HepG2 (cell line): Measurements from ENCODE around the gene SPHK1. TPM values are rescaled to one million over a fixed set of nuclear protein-coding genes. Genes with fewer than 3 reads are reported as not detected.

ENCODE experiments used
- AGO1 ChIP-seq: fragments of 200-400 bp; formaldehyde crosslinking; IDR thresholded peaks from 2 replicates; pipeline ENCODE4 v1.6.1; 2017; ENCODE audit warnings: mild to moderate bottlenecking, low read depth, low read length, moderate library complexity; ENCODE audit not compliant: poor library complexity, severe bottlenecking
- FOSL2 ChIP-seq: sonication (generic); formaldehyde crosslinking; IDR thresholded peaks from 2 replicates; pipeline ENCODE4 v1.4.0; 2020; ENCODE audit warnings: missing genetic modification reagents
- MYC ChIP-seq: sonication (generic); formaldehyde crosslinking; IDR thresholded peaks from 2 replicates; pipeline ENCODE4 v1.9.0; 2021; ENCODE audit warnings: missing genetic modification reagents, borderline replicate concordance
- NONO ChIP-seq, 2 experiments: fragments of 450-650 bp in 1 of 2; sonication (generic) in 1 of 2; formaldehyde crosslinking in 1 of 2; IDR thresholded peaks in 1 of 2; conservative IDR thresholded peaks in 1 of 2; 2 replicates each; pipeline versions ENCODE4 v1.6.1 to v1.8.0; 2017 to 2022; ENCODE audit warnings: mild to moderate bottlenecking in 1 of 2, missing genetic modification reagents in 1 of 2, moderate library complexity in 1 of 2
- ZNF839 ChIP-seq: sonication (generic); formaldehyde crosslinking; IDR thresholded peaks from 2 replicates; pipeline ENCODE4 v1.4.0; 2020; ENCODE audit warnings: missing genetic modification reagents, mild to moderate bottlenecking, borderline replicate concordance
- ZNF879 ChIP-seq: sonication (generic); formaldehyde crosslinking; IDR thresholded peaks from 2 replicates; pipeline ENCODE4 v1.8.1; 2023; ENCODE audit warnings: missing genetic modification reagents
- polyA plus RNA-seq, 8 experiments: library from polyadenylated mRNA; depleted of rRNA in 3 of 8; stranded (reverse) in 7 of 8; unstranded in 1 of 8; fragments of >200 nt; fragmentation: Illumina TruSeq in 4 of 8; extraction: Trizol in 4 of 8; gene quantifications; 2 replicates each; pipeline versions ENCODE4 v1.2.1 to v1.2.3, GENCODE V29; 2011 to 2016; ENCODE audit warnings: low read depth in 4 of 8, missing spikeins in 1 of 8, mixed read lengths in 1 of 8; ENCODE audit not compliant: insufficient read depth in 1 of 8
- total RNA-seq, 5 experiments: library from RNA; depleted of rRNA; stranded (reverse); fragments of >200 nt; fragmentation: Illumina TruSeq; extraction: Trizol; gene quantifications; 2 replicates each; pipeline ENCODE4 v1.2.3, GENCODE V29; 2016; ENCODE audit warnings: low read depth in 1 of 5
- TF ChIP-seq, protein P1 (sequence below): IDR thresholded peaks from 2 replicates; pipeline ENCODE4 v1.6.1; 2016; ENCODE audit warnings: low read depth, missing genetic modification reagents, missing compliant biosample characterization
- TF ChIP-seq, protein P2 (sequence below): sonication (generic); formaldehyde crosslinking; IDR thresholded peaks from 2 replicates; pipeline ENCODE4 v1.4.0; 2020; ENCODE audit warnings: missing genetic modification reagents
- TF ChIP-seq, protein P3 (sequence below): sonication (generic); formaldehyde crosslinking; IDR thresholded peaks from 2 replicates; pipeline ENCODE4 v1.5.0; 2020; ENCODE audit warnings: mild to moderate bottlenecking, missing genetic modification reagents, borderline replicate concordance
- TF ChIP-seq, protein P4 (sequence below): sonication (generic); formaldehyde crosslinking; IDR thresholded peaks from 2 replicates; pipeline ENCODE4 v1.4.0; 2020; ENCODE audit warnings: missing genetic modification reagents, borderline replicate concordance
- TF ChIP-seq, protein P5 (sequence below): sonication (generic); formaldehyde crosslinking; IDR thresholded peaks from 2 replicates; pipeline ENCODE4 v1.4.0; 2020; ENCODE audit warnings: missing genetic modification reagents

SPHK1 gene
- total and polyA plus RNA-seq, 2 of the 13 experiments (the other 11 are each of a cell fraction or from before 2014, with no cell fraction given), result 129 to 160 TPM

DNA sequence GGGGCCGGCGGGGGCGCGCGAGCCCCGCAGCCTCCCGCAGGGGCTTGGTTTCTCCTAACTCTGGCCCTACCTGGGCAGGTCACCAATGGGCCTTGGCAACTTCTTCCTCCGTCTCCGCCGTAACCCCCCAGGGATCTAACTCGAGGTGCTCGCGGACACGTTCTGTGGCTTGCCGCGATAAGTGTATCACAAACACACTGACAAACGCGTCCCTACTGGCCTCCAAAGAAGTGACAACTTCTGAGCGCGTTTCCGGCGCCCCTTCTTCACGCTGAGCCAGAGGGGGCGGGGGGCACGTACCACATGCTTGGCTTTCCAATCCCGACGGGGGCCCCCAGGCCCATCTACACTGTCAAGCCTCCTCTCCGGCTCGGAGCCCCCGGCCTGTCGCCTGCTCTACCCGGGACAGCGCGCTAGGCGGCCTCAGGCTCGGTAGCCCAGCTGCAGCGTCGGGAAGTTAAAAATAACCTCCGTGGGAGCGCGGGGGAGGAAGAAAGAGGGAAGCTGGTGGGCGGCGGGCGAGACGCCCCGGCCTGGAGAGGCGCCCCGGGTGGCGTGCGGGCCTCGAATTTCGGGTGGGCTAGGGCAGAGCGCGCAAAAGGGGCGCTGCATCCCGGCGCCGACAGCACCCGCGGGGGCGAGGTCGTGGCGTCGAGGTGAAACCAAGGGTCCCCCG is 725 bp upstream of the SPHK1 start (continued):
- TF ChIP-seq, protein P1, sequence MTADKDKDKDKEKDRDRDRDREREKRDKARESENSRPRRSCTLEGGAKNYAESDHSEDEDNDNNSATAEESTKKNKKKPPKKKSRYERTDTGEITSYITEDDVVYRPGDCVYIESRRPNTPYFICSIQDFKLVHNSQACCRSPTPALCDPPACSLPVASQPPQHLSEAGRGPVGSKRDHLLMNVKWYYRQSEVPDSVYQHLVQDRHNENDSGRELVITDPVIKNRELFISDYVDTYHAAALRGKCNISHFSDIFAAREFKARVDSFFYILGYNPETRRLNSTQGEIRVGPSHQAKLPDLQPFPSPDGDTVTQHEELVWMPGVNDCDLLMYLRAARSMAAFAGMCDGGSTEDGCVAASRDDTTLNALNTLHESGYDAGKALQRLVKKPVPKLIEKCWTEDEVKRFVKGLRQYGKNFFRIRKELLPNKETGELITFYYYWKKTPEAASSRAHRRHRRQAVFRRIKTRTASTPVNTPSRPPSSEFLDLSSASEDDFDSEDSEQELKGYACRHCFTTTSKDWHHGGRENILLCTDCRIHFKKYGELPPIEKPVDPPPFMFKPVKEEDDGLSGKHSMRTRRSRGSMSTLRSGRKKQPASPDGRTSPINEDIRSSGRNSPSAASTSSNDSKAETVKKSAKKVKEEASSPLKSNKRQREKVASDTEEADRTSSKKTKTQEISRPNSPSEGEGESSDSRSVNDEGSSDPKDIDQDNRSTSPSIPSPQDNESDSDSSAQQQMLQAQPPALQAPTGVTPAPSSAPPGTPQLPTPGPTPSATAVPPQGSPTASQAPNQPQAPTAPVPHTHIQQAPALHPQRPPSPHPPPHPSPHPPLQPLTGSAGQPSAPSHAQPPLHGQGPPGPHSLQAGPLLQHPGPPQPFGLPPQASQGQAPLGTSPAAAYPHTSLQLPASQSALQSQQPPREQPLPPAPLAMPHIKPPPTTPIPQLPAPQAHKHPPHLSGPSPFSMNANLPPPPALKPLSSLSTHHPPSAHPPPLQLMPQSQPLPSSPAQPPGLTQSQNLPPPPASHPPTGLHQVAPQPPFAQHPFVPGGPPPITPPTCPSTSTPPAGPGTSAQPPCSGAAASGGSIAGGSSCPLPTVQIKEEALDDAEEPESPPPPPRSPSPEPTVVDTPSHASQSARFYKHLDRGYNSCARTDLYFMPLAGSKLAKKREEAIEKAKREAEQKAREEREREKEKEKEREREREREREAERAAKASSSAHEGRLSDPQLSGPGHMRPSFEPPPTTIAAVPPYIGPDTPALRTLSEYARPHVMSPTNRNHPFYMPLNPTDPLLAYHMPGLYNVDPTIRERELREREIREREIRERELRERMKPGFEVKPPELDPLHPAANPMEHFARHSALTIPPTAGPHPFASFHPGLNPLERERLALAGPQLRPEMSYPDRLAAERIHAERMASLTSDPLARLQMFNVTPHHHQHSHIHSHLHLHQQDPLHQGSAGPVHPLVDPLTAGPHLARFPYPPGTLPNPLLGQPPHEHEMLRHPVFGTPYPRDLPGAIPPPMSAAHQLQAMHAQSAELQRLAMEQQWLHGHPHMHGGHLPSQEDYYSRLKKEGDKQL, result no peak; the same call in 1 of the 2 replicates
- no peak for TF ChIP-seq ZNF879 (CRISPR knock-in tag)
- 0 out of 2 replicates have a peak, but pooled peaks have one; percentile 50 for TF ChIP-seq FOSL2 (CRISPR knock-in tag)
- TF ChIP-seq, protein P2, sequence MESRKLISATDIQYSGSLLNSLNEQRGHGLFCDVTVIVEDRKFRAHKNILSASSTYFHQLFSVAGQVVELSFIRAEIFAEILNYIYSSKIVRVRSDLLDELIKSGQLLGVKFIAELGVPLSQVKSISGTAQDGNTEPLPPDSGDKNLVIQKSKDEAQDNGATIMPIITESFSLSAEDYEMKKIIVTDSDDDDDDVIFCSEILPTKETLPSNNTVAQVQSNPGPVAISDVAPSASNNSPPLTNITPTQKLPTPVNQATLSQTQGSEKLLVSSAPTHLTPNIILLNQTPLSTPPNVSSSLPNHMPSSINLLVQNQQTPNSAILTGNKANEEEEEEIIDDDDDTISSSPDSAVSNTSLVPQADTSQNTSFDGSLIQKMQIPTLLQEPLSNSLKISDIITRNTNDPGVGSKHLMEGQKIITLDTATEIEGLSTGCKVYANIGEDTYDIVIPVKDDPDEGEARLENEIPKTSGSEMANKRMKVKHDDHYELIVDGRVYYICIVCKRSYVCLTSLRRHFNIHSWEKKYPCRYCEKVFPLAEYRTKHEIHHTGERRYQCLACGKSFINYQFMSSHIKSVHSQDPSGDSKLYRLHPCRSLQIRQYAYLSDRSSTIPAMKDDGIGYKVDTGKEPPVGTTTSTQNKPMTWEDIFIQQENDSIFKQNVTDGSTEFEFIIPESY (CRISPR knock-in tag), result peak; percentile 46; the same call in 1 of the 2 replicates
- TF ChIP-seq, protein P3, sequence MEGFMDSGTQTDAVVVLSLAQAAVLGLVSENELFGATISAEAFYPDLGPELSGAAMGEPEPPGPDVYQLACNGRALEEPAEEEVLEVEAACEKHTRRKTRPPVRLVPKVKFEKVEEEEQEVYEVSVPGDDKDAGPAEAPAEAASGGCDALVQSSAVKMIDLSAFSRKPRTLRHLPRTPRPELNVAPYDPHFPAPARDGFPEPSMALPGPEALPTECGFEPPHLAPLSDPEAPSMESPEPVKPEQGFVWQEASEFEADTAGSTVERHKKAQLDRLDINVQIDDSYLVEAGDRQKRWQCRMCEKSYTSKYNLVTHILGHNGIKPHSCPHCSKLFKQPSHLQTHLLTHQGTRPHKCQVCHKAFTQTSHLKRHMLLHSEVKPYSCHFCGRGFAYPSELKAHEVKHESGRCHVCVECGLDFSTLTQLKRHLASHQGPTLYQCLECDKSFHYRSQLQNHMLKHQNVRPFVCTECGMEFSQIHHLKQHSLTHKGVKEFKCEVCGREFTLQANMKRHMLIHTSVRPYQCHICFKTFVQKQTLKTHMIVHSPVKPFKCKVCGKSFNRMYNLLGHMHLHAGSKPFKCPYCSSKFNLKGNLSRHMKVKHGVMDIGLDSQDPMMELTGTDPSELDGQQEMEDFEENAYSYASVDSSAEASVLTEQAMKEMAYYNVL (CRISPR knock-in tag), result peak; percentile 72
- TF ChIP-seq, protein P4, sequence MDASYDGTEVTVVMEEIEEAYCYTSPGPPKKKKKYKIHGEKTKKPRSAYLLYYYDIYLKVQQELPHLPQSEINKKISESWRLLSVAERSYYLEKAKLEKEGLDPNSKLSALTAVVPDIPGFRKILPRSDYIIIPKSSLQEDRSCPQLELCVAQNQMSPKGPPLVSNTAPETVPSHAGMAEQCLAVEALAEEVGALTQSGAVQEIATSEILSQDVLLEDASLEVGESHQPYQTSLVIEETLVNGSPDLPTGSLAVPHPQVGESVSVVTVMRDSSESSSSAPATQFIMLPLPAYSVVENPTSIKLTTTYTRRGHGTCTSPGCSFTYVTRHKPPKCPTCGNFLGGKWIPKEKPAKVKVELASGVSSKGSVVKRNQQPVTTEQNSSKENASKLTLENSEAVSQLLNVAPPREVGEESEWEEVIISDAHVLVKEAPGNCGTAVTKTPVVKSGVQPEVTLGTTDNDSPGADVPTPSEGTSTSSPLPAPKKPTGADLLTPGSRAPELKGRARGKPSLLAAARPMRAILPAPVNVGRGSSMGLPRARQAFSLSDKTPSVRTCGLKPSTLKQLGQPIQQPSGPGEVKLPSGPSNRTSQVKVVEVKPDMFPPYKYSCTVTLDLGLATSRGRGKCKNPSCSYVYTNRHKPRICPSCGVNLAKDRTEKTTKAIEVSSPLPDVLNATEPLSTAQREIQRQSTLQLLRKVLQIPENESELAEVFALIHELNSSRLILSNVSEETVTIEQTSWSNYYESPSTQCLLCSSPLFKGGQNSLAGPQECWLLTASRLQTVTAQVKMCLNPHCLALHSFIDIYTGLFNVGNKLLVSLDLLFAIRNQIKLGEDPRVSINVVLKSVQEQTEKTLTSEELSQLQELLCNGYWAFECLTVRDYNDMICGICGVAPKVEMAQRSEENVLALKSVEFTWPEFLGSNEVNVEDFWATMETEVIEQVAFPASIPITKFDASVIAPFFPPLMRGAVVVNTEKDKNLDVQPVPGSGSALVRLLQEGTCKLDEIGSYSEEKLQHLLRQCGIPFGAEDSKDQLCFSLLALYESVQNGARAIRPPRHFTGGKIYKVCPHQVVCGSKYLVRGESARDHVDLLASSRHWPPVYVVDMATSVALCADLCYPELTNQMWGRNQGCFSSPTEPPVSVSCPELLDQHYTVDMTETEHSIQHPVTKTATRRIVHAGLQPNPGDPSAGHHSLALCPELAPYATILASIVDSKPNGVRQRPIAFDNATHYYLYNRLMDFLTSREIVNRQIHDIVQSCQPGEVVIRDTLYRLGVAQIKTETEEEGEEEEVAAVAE (CRISPR knock-in tag), result no peak
- TF ChIP-seq MYC (CRISPR knock-in tag), result peak; percentile 65; the same call in 1 of the 2 replicates
- peak; percentile 67 for TF ChIP-seq AGO1
- TF ChIP-seq NONO (IDR thresholded peaks at IDR 0.05), result no peak
- peak; percentile 82 for TF ChIP-seq NONO (CRISPR knock-in tag; conservative IDR thresholded peaks at IDR 0.05)
- TF ChIP-seq, protein P5, sequence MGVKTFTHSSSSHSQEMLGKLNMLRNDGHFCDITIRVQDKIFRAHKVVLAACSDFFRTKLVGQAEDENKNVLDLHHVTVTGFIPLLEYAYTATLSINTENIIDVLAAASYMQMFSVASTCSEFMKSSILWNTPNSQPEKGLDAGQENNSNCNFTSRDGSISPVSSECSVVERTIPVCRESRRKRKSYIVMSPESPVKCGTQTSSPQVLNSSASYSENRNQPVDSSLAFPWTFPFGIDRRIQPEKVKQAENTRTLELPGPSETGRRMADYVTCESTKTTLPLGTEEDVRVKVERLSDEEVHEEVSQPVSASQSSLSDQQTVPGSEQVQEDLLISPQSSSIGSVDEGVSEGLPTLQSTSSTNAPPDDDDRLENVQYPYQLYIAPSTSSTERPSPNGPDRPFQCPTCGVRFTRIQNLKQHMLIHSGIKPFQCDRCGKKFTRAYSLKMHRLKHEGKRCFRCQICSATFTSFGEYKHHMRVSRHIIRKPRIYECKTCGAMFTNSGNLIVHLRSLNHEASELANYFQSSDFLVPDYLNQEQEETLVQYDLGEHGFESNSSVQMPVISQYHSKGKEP (CRISPR knock-in tag), result 0 out of 2 replicates have a peak, but pooled peaks have one; percentile 29
- no peak; the same call in none of the 2 replicates for TF ChIP-seq ZNF839
